NCI-H510A treated with DMSO at 0.1 percent for 48 hours (cell line): ENCODE data around the gene RBFOX1.

Experiments
- DNase-seq: peaks from one replicate; lab custom pipeline; 2025; lab: John Stamatoyannopoulos, UW

RBFOX1 gene

DNA sequence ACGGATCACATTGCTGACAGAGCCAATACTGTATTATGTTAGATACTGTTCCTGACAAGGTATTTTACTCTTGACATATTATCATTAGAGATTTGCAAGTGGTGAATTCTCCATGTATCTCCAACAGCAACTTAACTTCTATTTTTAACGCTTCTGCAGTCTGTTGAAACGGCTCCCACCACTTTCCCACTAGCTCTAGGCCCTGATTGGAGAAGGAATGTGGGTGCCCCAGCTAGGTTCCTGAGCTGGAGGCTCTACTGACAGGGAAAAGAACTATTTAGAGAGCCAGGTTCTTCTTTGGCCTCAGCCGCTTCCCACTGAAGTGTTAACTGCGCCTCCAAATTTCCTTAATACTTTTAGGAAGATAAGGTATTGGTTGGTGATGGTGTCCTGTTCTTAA lies 191.8 kb downstream of the RBFOX1 start:
- no peak for DNase-seq

DNA sequence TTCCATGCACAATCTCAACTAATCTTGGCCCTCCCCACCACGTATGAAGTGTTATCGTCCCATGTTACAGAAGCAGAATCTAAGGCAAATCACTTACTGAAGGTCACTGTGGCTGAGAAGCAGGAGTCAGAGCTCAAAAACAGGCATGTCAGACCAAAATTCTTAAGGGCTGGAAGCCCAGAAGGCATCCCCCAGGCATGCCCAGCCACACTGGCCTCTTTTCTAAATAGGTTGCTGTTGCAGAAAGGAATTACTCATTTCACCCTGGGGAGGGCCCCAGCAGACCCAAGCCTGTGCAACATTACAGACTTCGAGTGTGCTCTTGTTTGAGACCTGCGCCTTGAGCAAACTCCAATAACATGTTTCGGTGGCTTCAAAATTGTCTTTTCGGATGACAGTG lies 194.1 kb downstream of the RBFOX1 start:
- no peak for DNase-seq

DNA sequence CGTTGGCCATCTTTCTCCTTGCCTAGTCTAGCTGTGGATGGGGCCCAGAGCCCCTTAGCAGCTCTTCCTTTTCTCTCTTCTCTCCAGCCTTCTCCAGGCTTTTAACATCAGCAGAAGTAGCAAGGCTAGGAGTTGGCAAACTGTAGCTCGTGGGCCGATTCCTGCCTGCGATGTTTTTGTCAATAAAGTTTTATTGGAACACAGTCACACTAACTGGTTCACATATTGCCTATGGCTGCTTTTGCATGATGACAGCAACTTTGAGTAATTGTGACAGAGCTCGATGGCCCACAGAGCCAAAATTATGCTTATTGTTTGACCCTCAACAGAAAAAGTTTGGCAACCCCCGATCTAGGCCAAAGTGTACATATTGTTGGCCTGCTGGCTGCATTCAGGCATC lies 199.9 kb downstream of the RBFOX1 start:
- no peak for DNase-seq

DNA sequence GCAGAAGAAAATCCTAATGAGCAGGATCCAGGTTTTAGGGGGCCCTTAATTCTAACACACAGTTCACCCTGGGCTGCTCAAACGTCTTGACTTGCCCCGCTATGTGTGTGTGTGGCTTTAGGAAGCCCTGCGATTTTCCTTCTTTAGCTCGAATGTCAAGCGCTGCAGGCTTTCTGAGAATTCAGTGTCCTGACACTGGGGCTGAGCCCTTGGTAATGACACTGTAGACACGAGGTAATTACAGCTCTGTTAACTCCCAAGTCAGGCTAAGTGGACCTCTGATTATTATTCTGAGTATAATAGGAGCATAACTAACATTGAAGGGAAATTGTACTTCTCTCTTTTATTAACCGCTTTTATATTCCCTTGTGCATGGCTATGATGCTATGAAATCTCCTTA lies 202.1 kb downstream of the RBFOX1 start:
- DNase-seq: no peak

DNA sequence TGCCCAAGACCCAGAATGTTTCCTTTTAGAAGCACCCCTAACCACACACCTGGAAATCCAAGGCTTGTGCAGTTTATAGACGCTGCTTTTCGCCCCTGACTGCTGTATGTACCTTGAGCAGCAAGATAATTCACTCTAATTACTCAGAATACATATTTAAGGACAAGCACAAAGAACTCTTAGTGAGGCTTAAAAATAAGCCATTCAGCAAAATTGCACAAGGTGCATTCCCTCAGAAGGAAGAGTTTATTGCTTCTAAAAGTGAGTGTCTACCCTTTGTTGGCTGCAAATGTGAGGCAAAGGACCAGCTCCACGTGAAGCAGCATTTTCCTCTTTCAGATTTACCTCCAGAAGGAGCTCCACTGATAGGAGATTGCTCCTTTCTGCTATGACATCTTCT lies 208.4 kb downstream of the RBFOX1 start:
- no peak for DNase-seq

DNA sequence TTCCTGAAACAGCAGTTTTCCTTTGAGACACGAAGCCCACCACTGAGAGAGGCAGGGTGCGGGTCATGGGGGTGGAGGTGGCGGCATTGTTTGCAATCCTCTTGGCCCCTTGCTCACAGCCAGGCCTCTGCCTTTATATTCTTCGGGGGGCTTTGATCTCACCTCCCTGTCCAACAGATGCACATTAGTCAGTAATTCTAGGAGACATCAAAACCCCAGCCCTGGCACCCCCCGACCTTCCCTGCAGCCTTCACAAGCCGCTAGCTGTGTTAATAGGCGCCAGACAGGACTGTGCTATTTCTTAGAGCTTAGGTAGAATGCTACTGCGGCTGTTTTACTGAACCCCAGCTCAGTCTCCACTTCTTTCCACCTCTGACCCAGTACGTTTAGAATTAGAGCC lies 212.6 kb downstream of the RBFOX1 start:
- DNase-seq: no peak

DNA sequence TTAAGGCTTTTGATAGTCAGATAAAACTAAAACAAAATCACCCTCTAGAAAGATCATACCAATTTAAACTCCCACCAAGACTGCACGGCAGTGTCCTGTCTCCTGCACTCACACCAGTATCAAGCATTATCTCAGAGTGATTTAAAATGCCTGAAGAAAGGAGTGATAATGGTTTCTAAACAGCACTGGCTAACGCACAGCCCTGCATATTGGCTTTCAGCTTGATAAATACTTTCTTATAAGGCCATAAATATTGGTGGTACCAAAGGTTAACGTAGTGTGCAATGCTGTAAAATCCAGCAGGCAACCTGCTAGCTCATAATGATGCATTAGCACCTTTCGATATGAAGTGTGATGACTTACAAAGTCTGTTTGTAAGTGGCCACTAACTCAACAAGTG lies 214.3 kb downstream of the RBFOX1 start:
- DNase-seq: no peak

DNA sequence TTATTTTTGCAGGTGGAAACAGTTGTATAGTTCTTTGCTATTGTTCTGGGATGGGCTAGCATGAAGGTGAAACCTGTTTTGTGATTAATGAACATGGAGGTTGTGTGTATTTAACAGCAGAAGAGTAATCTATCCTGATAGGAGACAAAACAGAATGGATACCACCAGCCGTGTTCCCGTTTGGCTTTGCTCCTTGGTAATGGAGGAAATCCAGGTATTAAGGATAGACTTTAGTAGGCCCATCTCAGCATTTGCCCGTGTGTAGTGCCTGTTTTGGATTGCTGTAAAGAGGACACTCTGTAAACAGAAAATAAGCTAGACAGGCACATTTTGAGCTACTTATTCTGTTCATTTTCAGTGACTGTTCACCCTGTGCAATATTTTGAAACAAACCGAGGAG lies 215.1 kb downstream of the RBFOX1 start:
- DNase-seq: no peak

DNA sequence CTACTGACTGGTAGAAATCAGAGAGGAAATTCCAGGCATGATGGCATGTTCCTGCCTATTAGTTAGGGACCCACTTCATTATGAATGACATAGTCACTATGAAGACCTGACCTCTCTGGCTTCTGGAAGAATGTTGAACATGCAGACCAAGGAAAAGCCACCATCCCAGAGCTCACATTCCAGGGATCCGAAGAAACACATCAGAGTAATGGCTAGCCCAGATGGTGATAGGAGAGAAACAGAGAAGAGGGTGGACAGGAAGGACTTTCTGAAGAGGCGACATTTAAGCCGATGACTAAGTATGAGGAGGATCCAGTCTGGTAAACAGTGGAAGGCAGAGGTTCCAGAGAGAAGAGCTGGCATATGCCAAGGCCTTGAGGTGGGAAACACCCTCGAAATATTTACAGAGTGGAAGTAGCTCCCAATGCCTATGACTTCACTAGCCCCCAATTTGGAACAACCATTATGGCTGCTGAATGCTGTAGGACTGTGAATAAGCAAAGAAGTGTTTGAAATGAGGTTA lies 216.2 kb downstream of the RBFOX1 start:
- DNase-seq: no peak

DNA sequence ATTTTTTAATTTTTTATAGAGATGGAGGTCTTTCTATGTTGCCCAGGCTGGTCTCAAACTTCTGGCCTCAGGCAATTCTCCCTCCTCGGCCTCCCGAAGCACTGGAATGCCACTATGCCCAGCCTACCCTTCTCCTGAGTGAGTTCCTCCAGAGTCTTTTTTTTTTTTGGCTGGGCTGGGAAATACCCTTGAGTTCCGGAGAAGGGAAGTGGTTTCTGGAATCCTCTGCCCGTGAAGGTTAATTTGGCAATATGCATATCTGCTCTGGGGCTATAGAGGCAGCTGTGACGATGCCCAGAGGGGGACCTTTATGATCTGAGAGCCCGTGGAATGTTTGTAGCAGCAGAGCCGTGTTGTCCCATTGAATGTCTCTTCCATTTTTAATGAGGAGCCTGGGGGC lies 217.5 kb downstream of the RBFOX1 start:
- no peak for DNase-seq

DNA sequence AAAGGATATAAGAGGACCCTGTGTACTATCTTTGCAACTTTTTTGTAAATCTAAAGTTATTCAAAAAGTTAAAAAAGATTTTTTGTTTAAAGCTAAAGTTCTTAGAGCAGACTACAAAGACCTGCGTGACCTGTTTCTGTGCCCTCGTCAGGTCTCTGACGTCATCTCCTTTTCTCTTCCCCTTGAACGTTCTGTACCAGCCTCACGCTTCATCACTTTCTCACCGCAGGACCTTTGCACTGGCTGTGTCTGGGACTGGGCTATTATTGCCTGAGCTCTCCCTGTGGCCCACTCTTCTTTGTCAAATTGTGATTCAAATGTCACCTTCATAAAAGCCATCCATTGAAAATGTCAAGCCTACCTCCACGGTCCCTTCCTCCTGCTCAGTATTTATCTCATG lies 222.8 kb downstream of the RBFOX1 start:
- DNase-seq: no peak

DNA sequence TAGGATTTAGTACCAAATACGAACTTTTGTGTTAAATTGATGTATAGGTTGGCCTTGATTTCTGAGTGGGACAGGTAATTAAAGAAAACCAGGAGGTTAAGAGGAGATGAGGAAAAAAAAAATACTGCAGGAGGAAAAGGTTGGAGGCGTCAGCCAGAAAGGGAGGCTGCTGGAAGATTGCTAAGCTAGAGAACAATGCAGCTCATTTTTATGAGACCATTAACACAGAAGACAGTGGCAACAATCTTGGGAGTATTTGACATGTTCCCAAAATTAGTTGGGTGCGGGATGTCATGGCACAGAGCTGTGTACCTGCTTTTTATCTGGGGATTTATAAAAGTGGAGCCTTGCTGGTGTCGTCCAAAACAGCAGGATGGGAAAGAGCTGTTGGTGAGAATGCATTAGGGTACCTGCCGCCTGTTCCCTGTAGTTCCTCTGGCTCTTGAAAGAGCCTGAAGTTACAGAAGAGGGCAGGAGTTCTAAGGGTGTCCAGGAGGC lies 229.3 kb downstream of the RBFOX1 start:
- no peak for DNase-seq

DNA sequence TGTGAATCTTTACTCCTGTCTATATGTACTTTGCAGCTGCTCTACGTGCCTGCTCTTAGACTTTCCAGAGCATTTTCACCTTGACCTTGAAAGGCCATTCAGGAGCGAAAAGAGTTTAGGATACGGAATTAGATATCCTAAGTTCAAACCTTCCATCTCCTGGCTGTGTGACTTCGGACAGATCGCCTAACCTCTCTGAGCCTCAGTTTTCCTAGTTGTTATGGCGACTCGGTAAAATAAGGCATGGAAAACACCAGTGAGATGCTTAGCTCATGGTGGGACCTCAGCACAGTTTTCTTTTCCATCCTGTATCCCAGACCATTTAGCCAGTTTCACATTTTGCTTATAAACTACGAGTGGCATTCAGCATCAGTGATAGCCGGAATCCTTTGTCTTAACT lies 233.7 kb downstream of the RBFOX1 start:
- no peak for DNase-seq

DNA sequence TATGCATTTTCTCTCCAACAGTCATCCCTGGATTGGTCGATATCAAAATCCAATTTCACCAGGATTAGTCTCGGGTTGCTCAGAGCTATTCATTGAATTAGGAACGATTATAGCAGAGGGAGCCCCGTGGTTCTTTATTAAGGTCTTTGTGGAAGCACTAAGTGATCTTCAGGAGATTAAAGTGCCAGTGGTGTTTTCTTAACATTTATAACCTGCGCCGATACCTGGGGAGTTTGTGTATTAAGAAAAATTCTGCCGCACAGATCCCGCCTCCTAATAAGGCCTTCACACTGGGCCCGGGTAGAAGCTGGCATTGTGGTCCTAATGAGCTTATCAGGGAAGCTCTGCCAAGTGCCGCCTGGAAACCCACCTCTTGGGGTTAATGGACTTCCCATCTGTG lies 238.7 kb downstream of the RBFOX1 start:
- no peak for DNase-seq

DNA sequence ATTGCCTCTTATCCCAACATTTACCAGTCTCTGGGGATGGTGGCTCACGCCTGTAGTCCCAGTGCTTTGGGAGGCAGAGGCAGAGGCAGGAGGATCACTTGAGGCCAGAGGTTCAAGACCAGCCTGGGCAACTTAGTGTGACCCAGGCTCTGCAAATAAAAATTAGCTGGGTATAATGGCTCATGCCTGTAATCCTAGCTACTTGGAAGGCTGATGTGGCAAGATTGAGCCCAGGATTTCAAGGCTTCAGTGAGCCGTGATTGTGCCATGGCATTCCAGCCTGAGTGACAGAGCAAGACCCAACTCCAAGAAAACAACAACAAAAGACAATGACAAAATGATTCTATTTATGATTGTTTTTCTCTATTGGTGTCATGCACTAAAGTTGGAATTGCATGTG lies 244.9 kb downstream of the RBFOX1 start:
- DNase-seq: no peak

DNA sequence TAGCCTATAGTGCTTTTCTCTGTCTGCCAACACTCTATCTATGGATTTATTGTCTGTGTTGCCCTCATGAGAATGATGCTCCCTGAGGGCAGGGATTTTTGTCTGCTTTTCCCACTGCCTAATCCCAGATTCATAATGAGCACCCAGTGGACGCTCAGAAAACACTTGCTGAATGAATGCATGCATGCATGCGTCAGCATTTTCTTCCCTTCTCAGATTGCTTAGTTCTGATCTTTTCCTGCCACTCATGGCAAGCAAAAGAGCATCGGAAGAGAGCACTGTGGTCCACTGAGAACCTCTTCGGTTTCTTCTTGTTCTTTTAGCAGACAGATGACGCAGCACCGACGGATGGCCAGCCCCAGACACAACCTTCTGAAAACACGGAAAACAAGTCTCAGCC lies 246.8 kb downstream of the RBFOX1 start:
- no peak for DNase-seq

DNA sequence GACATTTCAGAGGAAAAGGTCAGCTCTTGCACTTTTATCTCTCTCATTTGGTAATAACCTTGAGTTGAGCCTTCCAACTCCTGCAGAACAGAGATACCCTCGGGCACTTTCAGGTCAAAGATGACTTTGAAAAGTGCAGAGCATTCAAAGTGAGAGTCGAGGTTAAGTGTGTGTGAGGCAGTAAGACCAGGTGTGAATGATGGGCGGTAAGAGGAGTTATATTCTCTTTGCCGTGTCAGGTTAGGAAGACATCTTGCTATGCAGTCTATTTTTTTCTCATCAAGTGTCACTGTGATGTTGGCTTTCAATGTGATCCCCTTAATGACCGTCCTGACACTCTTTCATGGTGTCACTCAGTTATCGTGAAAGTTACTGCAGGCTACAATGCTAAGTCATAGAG lies 248.5 kb downstream of the RBFOX1 start:
- no peak for DNase-seq

DNA sequence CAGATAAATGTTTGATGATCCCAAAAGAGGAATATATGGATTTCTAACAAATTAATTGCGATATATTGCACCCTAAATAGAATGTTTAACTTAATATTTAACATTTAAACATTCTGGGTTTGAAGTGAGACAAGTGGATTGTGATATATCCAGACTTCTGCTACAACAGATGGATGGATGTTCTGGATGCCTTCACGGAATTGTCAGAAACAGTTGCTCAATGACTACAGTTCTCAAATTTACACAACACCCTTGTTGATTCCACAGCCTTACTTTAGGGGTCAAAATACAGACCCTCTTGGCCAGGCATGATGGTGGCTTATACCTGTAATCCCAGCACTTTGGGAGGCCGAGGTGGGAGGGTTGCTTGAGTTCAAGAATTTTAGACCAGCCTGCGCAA lies 250.8 kb downstream of the RBFOX1 start:
- DNase-seq: no peak

DNA sequence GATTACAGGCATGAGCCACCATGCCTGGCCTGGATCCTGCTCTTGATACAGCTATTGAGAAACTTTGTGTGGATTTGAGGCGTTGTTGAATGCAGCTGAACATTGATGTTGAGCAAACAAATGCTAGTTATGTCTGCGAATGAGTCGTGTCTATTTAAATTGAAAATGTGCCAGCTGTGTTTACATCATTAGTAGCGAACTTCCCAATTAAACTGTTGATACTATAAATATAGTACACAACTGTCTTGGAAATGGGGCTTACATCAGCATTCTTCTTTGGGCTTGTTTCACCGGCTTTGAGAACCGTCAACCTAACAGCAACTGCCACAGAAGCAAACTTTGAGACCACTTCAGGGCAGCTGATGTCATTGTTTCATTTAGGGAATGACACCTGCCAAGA lies 251.9 kb downstream of the RBFOX1 start:
- DNase-seq: no peak

DNA sequence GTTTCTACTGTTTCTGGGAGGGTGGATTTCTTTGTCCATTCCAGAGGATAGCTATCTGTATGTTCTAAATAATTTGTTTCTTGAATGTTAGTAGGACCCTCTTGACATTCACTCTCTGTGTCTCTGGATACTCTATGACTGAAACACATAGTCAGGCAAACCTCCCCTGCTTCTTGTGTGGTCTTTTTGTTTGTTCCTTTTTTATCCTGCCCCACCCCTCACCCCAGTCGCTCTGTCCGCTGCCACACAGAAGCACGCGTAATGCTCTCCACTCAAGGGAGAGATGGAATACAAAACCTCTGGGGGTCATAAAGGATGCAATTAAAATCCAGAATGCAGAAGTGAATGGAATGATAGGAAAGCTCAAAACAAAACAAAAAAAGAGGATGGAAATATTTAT lies 253.1 kb downstream of the RBFOX1 start:
- no peak for DNase-seq

DNA sequence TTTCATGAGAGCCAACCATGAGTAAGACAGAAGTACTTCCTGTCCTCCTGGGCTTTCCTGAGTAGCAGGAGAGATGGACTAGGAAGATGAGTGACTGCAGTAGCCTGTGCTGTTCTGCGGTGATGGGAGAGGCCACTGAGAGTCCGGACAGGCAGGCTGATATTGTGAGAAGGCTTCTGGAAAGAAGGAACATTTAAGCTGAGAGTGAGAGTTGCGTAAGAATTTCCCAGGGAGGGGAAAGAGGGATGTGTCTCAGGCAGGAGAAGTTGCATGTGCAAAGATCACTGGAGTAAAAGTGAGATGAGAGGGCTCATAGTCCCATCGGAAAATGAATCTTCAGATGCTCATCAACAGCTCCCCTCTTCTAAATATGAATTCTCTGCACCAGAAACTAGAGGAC lies 258.3 kb downstream of the RBFOX1 start:
- DNase-seq: no peak

DNA sequence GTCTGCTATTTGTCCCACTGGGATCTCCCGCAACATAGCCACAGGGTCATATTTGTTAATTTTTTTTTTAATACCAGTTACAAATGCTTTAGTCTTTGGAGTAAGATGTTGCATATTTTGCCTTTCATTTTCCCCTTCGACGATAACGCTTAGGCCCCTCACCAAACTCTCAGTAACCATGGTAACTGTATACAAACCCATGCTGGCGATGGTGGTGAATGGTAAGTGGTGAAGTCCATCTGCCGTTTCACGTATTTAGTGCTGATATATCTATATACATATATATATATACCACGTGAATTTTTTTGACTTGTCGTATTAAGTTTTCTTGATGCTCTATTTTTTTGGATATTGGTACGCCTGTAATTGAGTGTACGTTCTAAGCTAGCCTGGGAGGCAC lies 263.7 kb downstream of the RBFOX1 start:
- no peak for DNase-seq

DNA sequence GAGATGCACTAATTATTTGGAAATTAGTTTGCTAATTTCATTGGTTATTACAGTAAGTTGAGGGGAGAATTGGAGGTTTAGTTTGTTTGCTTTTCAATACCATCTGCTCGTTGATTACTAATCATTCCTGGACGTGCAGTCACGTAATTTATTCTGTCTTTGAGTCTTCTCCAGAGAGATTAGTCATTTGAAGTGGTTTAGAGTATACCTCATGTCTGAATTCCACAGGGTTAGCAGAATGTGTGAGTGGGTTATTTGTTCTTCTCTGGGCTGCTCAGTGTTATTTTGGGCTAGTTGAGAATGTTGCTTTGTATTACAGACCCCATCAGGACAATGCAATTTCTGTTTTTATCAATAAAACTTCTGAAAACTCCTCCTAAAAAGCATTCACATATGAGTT lies 265.0 kb downstream of the RBFOX1 start:
- DNase-seq: no peak

DNA sequence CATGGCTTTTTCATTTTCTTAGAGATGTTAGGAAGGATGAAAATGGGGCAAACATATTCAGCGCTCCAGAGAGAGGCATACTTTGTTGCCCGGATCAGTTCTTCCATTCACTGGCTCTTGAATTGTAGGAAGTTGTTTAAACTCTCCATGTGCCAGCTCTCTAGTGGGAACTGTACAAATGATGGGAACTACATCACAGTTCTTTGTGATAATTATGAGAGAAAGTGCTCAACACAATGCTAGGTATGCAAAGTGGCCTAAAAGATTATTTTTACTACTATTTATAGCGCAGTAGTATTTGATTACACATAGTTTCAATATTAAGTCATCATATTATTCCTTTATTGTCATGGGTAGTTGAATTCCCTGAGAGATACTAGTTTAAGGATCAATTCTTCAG lies 268.5 kb downstream of the RBFOX1 start:
- DNase-seq: no peak
